OCI-LY7 (cell line): ENCODE measurements around the gene ZNHIT3.
A peak's percentile ranks its signal among the peaks of the same experiment; 100 is the strongest.

ENCODE experiments used
- CTCF ChIP-seq: fragments of 200-600 bp; sonication (generic); conservative IDR thresholded peaks from 2 replicates; pipeline ENCODE4 v1.5.1; 2014; ENCODE audit warnings: mild to moderate bottlenecking, antibody characterized with exemption, low read length, moderate library complexity, mixed read lengths
- EZH2phosphoT487 ChIP-seq: fragments of 200-600 bp; sonication (generic); IDR thresholded peaks from 2 replicates; pipeline ENCODE4 v1.6.1; 2018; ENCODE audit warnings: low read depth, borderline replicate concordance, mild to moderate bottlenecking, mixed run types, antibody characterized with exemption, low read length, moderate library complexity, mixed read lengths

GRCh38 chr17:36460265-36460937 lies 26.1 kb upstream of the ZNHIT3 start:
- TF ChIP-seq CTCF: peak; percentile 42; the same call in 1 of the 2 replicates
- TF ChIP-seq EZH2phosphoT487: no peak
